GM12878 (cell line): ENCODE results near the gene XRN2. TPM values are rescaled to one million over a fixed set of nuclear protein-coding genes. Genes with fewer than 3 reads are reported as not detected.

Experiments used
- ATAC-seq: fragments of 200-7000 bp; cut with Tn5 transposase; 3 replicates; pipeline ENCODE4 v1.9.1; 2020; ENCODE audit warnings: mild to moderate bottlenecking, moderate library complexity
- BruUV-seq: library from RNA; stranded (reverse); fragments of 400-500 nt; replicated peaks from 2 replicates; lab custom pipeline; 2021; lab: Mats Ljungman, UMichigan
- CTCF ChIA-PET: fragments of 300-600 bp; sonication (Branson Sonifier 250); formaldehyde crosslinking; extraction: SDS; loops from one replicate; lab custom pipeline; 2021; ENCODE audit warnings: inconsistent platforms; lab: Yijun Ruan, JAX
- POLR2A ChIA-PET: fragments of 350-600 bp; formaldehyde crosslinking; extraction: SDS; loops from one replicate; lab custom pipeline; 2021; ENCODE audit warnings: inconsistent platforms; lab: Charles Lee
- RAD21 ChIA-PET: fragments of 300-600 bp; sonication (Branson Sonifier 250); formaldehyde crosslinking; loops from one replicate; lab custom pipeline; 2023; ENCODE audit warnings: antibody characterized with exemption; ENCODE audit not compliant: unreplicated experiment; lab: Charles Lee
- SMC1A ChIA-PET: fragments of 300-600 bp; sonication (Branson Sonifier 250); formaldehyde crosslinking; loops from one replicate; lab custom pipeline; 2023; ENCODE audit not compliant: unreplicated experiment, uncharacterized antibody; lab: Charles Lee
- DNase-seq: peaks from one replicate; pipeline ENCODE4 v3.0.0-alpha.2; 2011; ENCODE audit warnings: low read depth, low spot score
- FAIRE-seq: peaks from 3 replicates; lab custom pipeline; 2011; peaks lifted over from hg19 to GRCh38; lab: Jason Lieb, UNC
- H2AFZ ChIP-seq: 2 replicates; pipeline ENCODE4 v1.6.0; 2011; ENCODE audit warnings: low read depth, low read length, control low read depth; ENCODE audit not compliant: control insufficient read depth
- H3K27ac ChIP-seq: 2 replicates; pipeline ENCODE4 v1.5.1; 2011; ENCODE audit warnings: control low read depth; ENCODE audit not compliant: control insufficient read depth, insufficient read depth
- H3K27me3 ChIP-seq, 2 experiments: replicated peaks in 1 of 2; 2 replicates each; pipeline versions ENCODE4 v1.6.0 to v1.6.1; 2011; ENCODE audit warnings: low read length in 1 of 2; ENCODE audit not compliant: control insufficient read depth in 2 of 2, insufficient read depth in 2 of 2
- H3K36me3 ChIP-seq, 2 experiments: 2 replicates each; pipeline ENCODE4 v1.5.1; 2011; ENCODE audit warnings: low read length in 1 of 2; ENCODE audit not compliant: control insufficient read depth in 2 of 2, insufficient read depth in 2 of 2
- H3K4me1 ChIP-seq: 2 replicates; pipeline ENCODE4 v1.6.1; 2011; ENCODE audit warnings: mild to moderate bottlenecking, low read length, moderate library complexity, mixed read lengths; ENCODE audit not compliant: control insufficient read depth, insufficient read depth
- H3K4me2 ChIP-seq: 2 replicates; pipeline ENCODE4 v1.6.0; 2011; ENCODE audit warnings: control low read depth; ENCODE audit not compliant: control insufficient read depth, insufficient read depth
- H3K4me3 ChIP-seq: fragments of 200-600 bp; sonication (generic); 2 replicates; pipeline ENCODE4 v1.5.1; 2016
- H3K79me2 ChIP-seq: 2 replicates; pipeline ENCODE4 v1.6.0; 2011; ENCODE audit warnings: low read length; ENCODE audit not compliant: control insufficient read depth, insufficient read depth
- H3K9ac ChIP-seq: 2 replicates; pipeline ENCODE4 v1.8.0; 2011; ENCODE audit warnings: low read length, control low read depth, mixed read lengths; ENCODE audit not compliant: control insufficient read depth, insufficient read depth
- H3K9me3 ChIP-seq: replicated peaks from 3 replicates; pipeline ENCODE4 v1.5.1; 2011; ENCODE audit warnings: mild to moderate bottlenecking, low read length; ENCODE audit not compliant: control insufficient read depth, insufficient read depth
- H4K20me1 ChIP-seq: 2 replicates; pipeline ENCODE4 v1.6.0; 2011; ENCODE audit not compliant: control insufficient read depth, insufficient read depth
- ETV6 ChIP-seq, 2 experiments: fragments of 450-650 bp in 1 of 2; IDR thresholded peaks in 1 of 2; conservative IDR thresholded peaks in 1 of 2; 2 replicates each; pipeline ENCODE4 v1.6.1; 2014; ENCODE audit warnings: antibody characterized with exemption in 1 of 2, borderline replicate concordance in 1 of 2, low read depth in 1 of 2, mild to moderate bottlenecking in 1 of 2, moderate library complexity in 1 of 2
- HDAC2 ChIP-seq: fragments of 200-600 bp; sonication (generic); IDR thresholded peaks from 2 replicates; pipeline ENCODE4 v1.6.1; 2017
- POU2F2 ChIP-seq: IDR thresholded peaks from 3 replicates; pipeline ENCODE4 v1.6.1; 2011; ENCODE audit warnings: low read depth, mild to moderate bottlenecking, low read length, borderline replicate concordance
- SIN3A ChIP-seq: IDR thresholded peaks from 2 replicates; pipeline ENCODE4 v1.6.1; 2012; ENCODE audit warnings: low read depth, low read length, improper control_type of control experiment
- SMC3 ChIP-seq: IDR thresholded peaks from 2 replicates; pipeline ENCODE4 v1.6.1; 2011; ENCODE audit warnings: low read length, improper control_type of control experiment, borderline replicate concordance
- SP1 ChIP-seq: IDR thresholded peaks from one replicate; pipeline ENCODE4 v1.6.1; 2011; ENCODE audit warnings: low read depth, low read length
- SRF ChIP-seq, 2 experiments: IDR thresholded peaks; 2 replicates each; pipeline ENCODE4 v1.6.1; 2011; ENCODE audit warnings: low read depth in 2 of 2, low read length in 2 of 2, mild to moderate bottlenecking in 1 of 2, moderate library complexity in 1 of 2
- TAF1 ChIP-seq: IDR thresholded peaks from 2 replicates; pipeline ENCODE4 v1.6.1; 2011; ENCODE audit warnings: mild to moderate bottlenecking, low read depth, low read length, borderline replicate concordance
- WGBS: methylation state at CpG from one replicate; pipeline ENCODE4 v1.1.6; 2016; ENCODE audit warnings: low lambda C conversion rate; ENCODE audit not compliant: insufficient replicate concordance, insufficient coverage; ENCODE audit errors: missing lambda C conversion rate; 5-methylcytosine and 5-hydroxymethylcytosine counted together
- in situ Hi-C: fragments of 300-500 bp; cut with MboI; formaldehyde crosslinking; loops from 9 replicates; pipeline ENCODE4 v1.14.3; 2018; ENCODE audit warnings: mixed read lengths
- intact Hi-C: fragments of 100-400 bp; cut with micrococcal nuclease; formaldehyde crosslinking; loops from one replicate; pipeline ENCODE4 v1.14.2; 2022; ENCODE audit not compliant: unreplicated experiment
- polyA plus RNA-seq, 11 experiments: library from polyadenylated mRNA; depleted of rRNA in 4 of 11; unstranded in 6 of 11; stranded (reverse) in 5 of 11; fragments of >200 nt; fragmentation: Nextera tagmentation in 4 of 11; fragmentation: Illumina TruSeq in 1 of 11; extraction: Ambion mirVana in 4 of 11; extraction: Trizol in 1 of 11; gene quantifications; 1 replicate in 1 of 11; 2 replicates in 10 of 11; pipeline versions ENCODE4 v1.2.1 to v1.2.3, GENCODE V29; 2011 to 2016; ENCODE audit warnings: inconsistent platforms in 2 of 11, missing spikeins in 2 of 11, low read depth in 1 of 11
- total RNA-seq, 4 experiments: library from RNA; depleted of rRNA in 3 of 4; stranded (reverse); fragments of >200 nt in 3 of 4; fragmentation: Illumina TruSeq in 1 of 4; extraction: Trizol in 1 of 4; gene quantifications; 2 replicates each; pipeline versions ENCODE4 v1.2.1 to v1.2.3, GENCODE V29; 2013 to 2021
- TF ChIP-seq, protein P1 (sequence below): fragments of 450-650 bp; IDR thresholded peaks from 2 replicates; pipeline ENCODE4 v1.6.1; 2016; ENCODE audit warnings: mild to moderate bottlenecking
- TF ChIP-seq, protein P2 (sequence below): fragments of 450-650 bp; IDR thresholded peaks from 2 replicates; pipeline ENCODE4 v1.6.1; 2018; ENCODE audit warnings: mild to moderate bottlenecking, low read depth, moderate library complexity; ENCODE audit not compliant: partially characterized antibody

XRN2 gene
- total and polyA plus RNA-seq, 10 of the 15 experiments (the other 5 are each of a cell fraction or from before 2014, with no cell fraction given), result 59.7 to 97.8 (median 75.6) TPM

DNA sequence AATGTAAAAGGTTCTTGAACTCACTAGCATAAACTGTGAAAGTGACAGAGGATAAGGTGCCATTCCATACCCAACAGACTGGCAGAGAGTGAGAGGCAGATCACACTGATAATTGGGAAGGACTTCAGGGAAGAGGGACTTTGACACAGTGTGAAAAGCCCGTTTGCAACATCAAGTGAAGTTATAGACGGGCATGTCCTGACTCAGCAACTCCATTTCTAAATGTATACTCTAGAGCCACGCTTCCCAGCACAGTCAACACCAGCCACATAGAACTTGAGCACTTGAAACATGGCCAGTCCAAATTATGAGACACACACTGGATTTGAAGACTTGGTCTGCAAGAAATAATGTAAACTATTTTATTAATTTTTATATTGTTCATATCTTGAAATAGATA lies 45.9 kb upstream of the XRN2 start:
- 20% methylated on average over 3 of the region's 3 CpGs for WGBS
- Histone ChIP-seq H3K9me3 (no peaks in the 10 kb centered on the region), H3K27ac (no peak overlapping the region)
- DNase-seq, result no peak
- TF ChIP-seq POU2F2, result no peak
- no peak for TF ChIP-seq SIN3A
- no peak for TF ChIP-seq TAF1
- TF ChIP-seq, all 136 proteins: peak for 0
- in situ Hi-C loops, result no loop called here
- no peak overlapping the region for H2AFZ ChIP-seq
- no peaks in the 10 kb centered on the region for H3K36me3 ChIP-seq
- H3K9ac ChIP-seq, result no peak overlapping the region
- intact Hi-C loops, result no loop called here
- H3K4me1 ChIP-seq, result no peaks in the 10 kb centered on the region
- no peak overlapping the region for H3K4me2 ChIP-seq
- no peaks in the 10 kb centered on the region for H3K27me3 ChIP-seq
- BruUV-seq, result no TSS peak
- H3K79me2 ChIP-seq, result no peaks in the 10 kb centered on the region
- ChIA-PET RAD21 (no interaction called here), POLR2A (no interaction called here), SMC1A (interaction anchor here (1.0 kb wide), 1 partner anchor 21 kb away, joined by 3 read pairs; no protein-coding TSS in a partner anchor), CTCF (no interaction called here)
- FAIRE-seq, result no peak
- no peaks in the 10 kb centered on the region for H4K20me1 ChIP-seq
- ATAC-seq, result no peak
- H3K4me3 ChIP-seq, result no peak overlapping the region

DNA sequence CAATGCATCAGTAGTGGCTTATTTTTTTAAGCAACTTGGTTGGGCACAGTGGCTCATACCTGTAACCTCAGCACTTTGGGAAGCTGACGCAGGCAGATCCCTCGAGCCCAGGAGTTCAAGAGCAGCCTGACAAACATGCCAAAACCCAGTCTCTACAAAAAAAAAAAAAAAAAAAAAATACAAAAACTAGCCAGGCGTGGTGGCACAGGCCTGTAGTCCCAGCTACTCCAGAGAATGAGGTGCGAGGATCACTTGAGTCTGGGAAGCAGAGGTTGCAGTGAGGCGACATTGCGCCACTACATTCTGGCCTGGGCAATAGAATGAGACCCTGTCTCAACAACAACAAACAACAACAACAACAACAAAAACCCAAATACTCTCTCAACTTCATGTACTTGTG lies 44.7 kb upstream of the XRN2 start:
- Histone ChIP-seq H3K79me2 (no peaks in the 10 kb centered on the region), H4K20me1 (no peaks in the 10 kb centered on the region), H3K4me2 (no peak overlapping the region), H3K9ac (no peak overlapping the region), H3K9me3 (no peaks in the 10 kb centered on the region), H3K4me3 (no peak overlapping the region), H2AFZ (no peak overlapping the region), H3K27ac (no peak overlapping the region), H3K36me3 (no peaks in the 10 kb centered on the region), H3K4me1 (no peaks in the 10 kb centered on the region), H3K27me3 (no peaks in the 10 kb centered on the region)
- DNase-seq (no peak), FAIRE-seq (no peak), ATAC-seq (no peak)
- CTCF ChIA-PET, result interaction anchor here (0.7 to 0.8 kb wide), 2 partner anchors 23 to 357 kb away, joined by 3 read pairs; no protein-coding TSS in a partner anchor
- intact Hi-C loops, result no loop called here
- no TSS peak for BruUV-seq
- 69% methylated on average over 4 of the region's 6 CpGs for WGBS
- POLR2A ChIA-PET, result no interaction called here
- RAD21 ChIA-PET, result no interaction called here
- SMC1A ChIA-PET, result interaction anchor here (1.0 kb wide), 1 partner anchor 22 kb away, joined by 3 read pairs; no protein-coding TSS in a partner anchor
- in situ Hi-C loops, result no loop called here
- TF ChIP-seq SP1 (no peak), SMC3 (no peak), SRF (IDR thresholded peaks at IDR 0.05; ENCODE audit: low read depth in 2 of 2, low read length in 2 of 2) (no peak), HDAC2 (no peak), ETV6 (conservative IDR thresholded peaks at IDR 0.05 in 1 of 2, IDR thresholded peaks at IDR 0.05 in 1 of 2; ENCODE audit: borderline replicate concordance in 1 of 2, low read depth in 1 of 2) (no peak)
- TF ChIP-seq, protein P1, sequence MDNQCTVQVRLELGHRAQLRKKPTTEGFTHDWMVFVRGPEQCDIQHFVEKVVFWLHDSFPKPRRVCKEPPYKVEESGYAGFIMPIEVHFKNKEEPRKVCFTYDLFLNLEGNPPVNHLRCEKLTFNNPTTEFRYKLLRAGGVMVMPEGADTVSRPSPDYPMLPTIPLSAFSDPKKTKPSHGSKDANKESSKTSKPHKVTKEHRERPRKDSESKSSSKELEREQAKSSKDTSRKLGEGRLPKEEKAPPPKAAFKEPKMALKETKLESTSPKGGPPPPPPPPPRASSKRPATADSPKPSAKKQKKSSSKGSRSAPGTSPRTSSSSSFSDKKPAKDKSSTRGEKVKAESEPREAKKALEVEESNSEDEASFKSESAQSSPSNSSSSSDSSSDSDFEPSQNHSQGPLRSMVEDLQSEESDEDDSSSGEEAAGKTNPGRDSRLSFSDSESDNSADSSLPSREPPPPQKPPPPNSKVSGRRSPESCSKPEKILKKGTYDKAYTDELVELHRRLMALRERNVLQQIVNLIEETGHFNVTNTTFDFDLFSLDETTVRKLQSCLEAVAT, result no peak
- TF ChIP-seq, protein P2, sequence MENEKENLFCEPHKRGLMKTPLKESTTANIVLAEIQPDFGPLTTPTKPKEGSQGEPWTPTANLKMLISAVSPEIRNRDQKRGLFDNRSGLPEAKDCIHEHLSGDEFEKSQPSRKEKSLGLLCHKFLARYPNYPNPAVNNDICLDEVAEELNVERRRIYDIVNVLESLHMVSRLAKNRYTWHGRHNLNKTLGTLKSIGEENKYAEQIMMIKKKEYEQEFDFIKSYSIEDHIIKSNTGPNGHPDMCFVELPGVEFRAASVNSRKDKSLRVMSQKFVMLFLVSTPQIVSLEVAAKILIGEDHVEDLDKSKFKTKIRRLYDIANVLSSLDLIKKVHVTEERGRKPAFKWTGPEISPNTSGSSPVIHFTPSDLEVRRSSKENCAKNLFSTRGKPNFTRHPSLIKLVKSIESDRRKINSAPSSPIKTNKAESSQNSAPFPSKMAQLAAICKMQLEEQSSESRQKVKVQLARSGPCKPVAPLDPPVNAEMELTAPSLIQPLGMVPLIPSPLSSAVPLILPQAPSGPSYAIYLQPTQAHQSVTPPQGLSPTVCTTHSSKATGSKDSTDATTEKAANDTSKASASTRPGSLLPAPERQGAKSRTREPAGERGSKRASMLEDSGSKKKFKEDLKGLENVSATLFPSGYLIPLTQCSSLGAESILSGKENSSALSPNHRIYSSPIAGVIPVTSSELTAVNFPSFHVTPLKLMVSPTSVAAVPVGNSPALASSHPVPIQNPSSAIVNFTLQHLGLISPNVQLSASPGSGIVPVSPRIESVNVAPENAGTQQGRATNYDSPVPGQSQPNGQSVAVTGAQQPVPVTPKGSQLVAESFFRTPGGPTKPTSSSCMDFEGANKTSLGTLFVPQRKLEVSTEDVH, result no peak
